Mucosa of stomach (tissue), 1 donor: ENCODE measurements around the gene ZNF697.

Source experiments
- H3K27me3 ChIP-seq: one replicate; pipeline ENCODE4 v1.7.0; 2013; ENCODE audit warnings: mild to moderate bottlenecking, low read length; ENCODE audit not compliant: control insufficient read depth, insufficient read depth
- H3K36me3 ChIP-seq: one replicate; pipeline ENCODE4 v1.7.0; 2013; ENCODE audit warnings: low read length; ENCODE audit not compliant: control insufficient read depth, insufficient read depth
- H3K4me1 ChIP-seq: one replicate; pipeline ENCODE4 v1.7.0; 2013; ENCODE audit warnings: mild to moderate bottlenecking, low read length; ENCODE audit not compliant: control insufficient read depth, insufficient read depth
- H3K4me3 ChIP-seq: one replicate; pipeline ENCODE4 v1.7.0; 2013; ENCODE audit warnings: low read length
- H3K9ac ChIP-seq: one replicate; pipeline ENCODE4 v1.7.0; 2013; ENCODE audit warnings: mild to moderate bottlenecking, low read length, moderate library complexity
- H3K9me3 ChIP-seq: one replicate; pipeline ENCODE4 v1.7.0; 2013; ENCODE audit warnings: mild to moderate bottlenecking, low read length, moderate library complexity; ENCODE audit not compliant: control insufficient read depth
- donor health status: Pancreatic carcinoma.

The ZNF697 gene

DNA sequence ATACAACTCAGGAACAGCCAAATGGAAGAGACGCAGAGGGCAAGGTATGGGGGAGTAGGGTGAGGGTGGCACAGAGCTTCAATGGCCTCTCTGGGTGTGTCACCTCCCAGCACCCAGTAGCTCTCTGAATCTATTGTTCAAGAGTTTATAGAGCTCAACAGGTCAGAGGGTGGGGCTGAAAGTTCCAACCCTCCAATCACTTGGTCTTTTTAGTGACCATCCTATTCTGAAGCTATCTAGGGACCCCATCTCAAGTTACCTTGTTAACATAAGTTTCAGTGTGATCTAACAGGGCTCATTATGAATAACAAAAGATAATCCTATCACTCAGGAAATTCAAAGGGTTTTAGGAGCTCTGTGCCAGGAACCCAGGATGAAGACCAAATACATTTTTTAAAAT is 31.2 kb upstream of the ZNF697 start:
- Histone ChIP-seq H3K9ac (no peak overlapping the region), H3K36me3 (no peaks in the 10 kb centered on the region), H3K4me3 (no peak overlapping the region), H3K9me3 (no peaks in the 10 kb centered on the region), H3K4me1 (peaks cover 9% of the 10 kb centered on the region), H3K27me3 (no peaks in the 10 kb centered on the region)

DNA sequence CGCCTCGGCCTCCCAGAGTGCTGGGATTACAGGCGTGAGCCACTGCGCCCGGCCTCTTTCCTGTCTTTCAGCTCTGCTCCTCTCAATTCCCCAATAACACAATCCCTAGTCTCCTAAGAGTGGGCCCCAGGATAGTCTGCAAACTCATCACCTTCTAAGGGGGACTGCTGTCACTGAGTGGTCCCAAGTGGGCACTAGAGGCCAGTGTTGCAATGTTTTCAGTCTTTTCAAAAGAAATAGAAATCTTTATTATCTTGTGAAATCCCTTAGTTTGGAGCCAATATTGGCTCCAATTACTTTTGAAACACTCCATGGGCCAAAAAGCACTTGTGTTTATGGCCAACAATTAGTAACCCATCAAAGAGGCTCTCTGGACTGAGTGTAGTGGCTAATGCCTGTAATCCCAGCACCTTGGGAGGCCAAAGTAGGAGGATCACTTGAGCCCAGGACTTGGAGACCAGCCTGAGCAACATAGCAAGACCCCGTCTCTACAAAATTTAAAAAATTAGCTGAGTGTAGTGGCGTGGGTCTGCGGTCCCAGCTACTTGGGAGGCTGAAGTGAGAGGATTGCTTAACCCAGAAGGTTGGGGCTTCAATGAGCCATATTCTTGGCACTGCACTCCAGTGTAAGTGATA is 28.6 kb upstream of the ZNF697 start:
- H3K4me1 ChIP-seq, result peaks cover 9% of the 10 kb centered on the region

DNA sequence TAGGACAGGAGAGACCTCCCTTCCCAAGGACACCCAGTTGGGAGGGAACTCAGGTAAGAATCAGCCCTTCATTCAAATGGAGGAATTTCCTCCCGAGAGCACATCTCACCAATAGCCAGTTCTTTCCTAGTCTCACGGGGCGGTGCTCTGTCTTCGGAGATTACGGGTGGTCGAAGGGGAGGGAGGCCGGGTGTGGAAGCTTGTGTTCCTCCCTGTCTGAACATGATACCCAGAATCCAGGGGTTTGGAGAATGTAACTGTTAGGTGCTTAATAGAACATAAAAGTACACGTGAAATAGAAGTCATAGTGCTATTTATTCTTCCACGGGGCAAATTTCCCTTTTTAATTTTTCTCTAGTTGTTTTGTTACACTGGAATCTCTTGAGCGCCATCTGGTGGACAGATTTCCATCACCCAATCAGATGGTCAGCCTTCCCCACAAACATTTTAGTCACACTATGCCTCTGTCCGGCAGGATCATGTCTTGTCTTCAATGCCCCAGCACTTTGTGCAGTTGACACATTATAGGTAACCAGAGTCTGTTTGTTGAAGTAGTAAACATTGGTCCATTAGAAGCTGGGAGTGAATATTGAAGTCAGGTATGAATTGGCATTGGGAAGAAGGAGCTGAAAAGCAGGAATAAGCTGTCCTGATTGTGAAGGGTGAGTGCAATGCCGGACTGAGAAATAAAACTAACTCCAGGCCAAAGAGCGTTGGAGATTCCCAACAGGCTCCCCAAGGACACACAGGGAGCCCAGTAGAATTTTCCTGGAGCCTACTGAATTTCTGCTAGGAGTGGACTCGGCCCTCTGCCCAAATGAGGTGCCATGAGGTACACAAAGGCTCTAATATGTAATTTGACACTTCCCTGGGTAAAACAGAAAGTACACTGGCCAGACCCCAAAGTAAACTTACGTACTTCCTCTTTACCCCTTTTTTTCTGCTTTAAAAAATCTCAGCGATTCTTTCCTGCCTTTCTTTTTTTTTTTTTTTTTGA is 27.6 kb upstream of the ZNF697 start:
- no peaks in the 10 kb centered on the region for H3K27me3 ChIP-seq
- H3K4me1 ChIP-seq, result peaks cover 9% of the 10 kb centered on the region
- peak overlapping the region; percentile 33 for H3K4me3 ChIP-seq
- H3K36me3 ChIP-seq, result no peaks in the 10 kb centered on the region
- H3K9me3 ChIP-seq, result no peaks in the 10 kb centered on the region
- peak overlapping the region; percentile 48 for H3K9ac ChIP-seq

More for the DNA sequence above, 28.6 kb upstream of the ZNF697 start:
- H3K9me3 ChIP-seq, result no peaks in the 10 kb centered on the region
- H3K4me3 ChIP-seq, result no peak overlapping the region
- H3K9ac ChIP-seq, result no peak overlapping the region
- H3K36me3 ChIP-seq, result no peaks in the 10 kb centered on the region
- no peaks in the 10 kb centered on the region for H3K27me3 ChIP-seq

DNA sequence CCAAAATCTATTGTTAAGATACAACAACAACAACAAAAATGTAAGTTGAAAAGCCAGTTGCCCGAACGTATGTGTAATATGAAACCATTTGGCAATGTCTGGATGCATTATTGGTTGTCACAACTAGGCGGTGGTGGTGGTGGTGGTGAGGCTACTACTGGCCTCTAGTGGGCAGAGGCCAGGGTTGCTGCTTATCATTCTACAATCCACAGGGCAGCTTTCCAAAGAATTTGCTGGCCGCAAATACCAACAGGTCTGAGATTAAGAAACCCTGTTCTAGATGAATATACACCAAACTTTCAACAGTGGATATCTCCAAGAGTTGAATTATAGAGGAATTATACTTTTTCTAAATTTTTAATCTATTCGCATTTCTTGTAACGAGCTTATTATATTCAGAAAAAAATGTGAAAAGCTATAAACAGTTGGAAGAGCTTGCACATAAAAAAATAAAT is 26.8 kb upstream of the ZNF697 start:
- Histone ChIP-seq H3K9ac (no peak overlapping the region), H3K4me3 (peak overlapping the region; percentile 33), H3K4me1 (peaks cover 9% of the 10 kb centered on the region), H3K27me3 (no peaks in the 10 kb centered on the region), H3K9me3 (no peaks in the 10 kb centered on the region), H3K36me3 (no peaks in the 10 kb centered on the region)

DNA sequence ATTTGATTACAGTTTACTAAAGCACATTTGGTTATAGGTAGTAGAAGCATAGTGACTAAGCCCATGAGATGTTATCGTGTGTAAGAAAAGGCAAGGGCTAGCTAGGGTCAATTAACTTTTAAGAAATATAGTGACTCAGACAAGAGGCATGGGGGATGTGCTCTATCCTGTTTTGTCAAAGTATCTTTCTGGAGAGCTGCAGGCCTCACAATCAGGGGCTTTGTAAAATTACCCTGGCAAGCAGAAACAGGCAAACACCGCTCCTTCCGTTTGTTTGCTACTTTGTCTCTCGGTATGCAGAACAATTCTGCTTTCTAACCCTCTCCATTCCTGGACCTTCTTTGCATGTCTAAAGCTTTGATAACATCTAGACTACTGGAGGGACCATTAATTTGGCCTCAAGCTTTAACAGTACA is 26.1 kb upstream of the ZNF697 start:
- Histone ChIP-seq H3K9me3 (no peaks in the 10 kb centered on the region), H3K4me1 (peaks cover 9% of the 10 kb centered on the region), H3K36me3 (no peaks in the 10 kb centered on the region), H3K9ac (no peak overlapping the region), H3K4me3 (no peak overlapping the region), H3K27me3 (no peaks in the 10 kb centered on the region)

DNA sequence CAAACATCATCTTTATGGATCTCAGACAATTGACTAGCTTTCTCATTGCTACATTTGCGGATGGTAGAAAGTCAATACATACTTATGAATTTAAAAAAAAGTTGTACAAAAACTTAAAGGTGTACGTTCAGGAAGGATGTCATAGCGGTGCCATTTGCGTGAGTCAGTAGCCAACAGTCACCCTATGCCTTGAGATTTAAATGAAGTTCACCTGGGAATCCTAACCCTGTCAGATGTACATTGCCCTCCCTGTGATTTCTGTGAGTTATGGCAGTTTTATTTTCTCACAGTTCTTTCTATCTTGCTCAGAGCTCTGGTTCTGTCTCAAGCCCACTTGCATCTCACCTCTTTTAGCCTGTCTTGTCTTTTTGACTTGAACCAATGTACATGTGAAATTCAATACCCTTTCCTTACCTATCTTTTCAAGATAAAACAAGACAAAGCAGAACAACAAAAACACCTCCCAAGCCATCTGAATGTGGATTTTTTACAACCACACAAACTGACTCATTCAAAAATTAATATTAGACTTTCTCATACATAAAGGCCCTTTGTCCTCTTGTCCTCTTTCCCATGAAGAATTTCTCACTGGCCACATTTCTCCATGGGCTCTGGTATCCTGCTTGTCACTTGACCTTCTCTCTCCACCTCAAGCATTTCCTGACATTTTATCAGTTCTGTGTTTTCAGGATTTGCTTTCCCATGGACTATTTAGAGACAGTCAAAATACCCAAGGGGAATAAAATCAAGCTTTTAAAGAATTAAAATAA is 25.3 kb upstream of the ZNF697 start:
- Histone ChIP-seq H3K36me3 (no peaks in the 10 kb centered on the region), H3K4me3 (no peak overlapping the region), H3K9me3 (no peaks in the 10 kb centered on the region), H3K4me1 (peaks cover 9% of the 10 kb centered on the region), H3K27me3 (no peaks in the 10 kb centered on the region), H3K9ac (no peak overlapping the region)

DNA sequence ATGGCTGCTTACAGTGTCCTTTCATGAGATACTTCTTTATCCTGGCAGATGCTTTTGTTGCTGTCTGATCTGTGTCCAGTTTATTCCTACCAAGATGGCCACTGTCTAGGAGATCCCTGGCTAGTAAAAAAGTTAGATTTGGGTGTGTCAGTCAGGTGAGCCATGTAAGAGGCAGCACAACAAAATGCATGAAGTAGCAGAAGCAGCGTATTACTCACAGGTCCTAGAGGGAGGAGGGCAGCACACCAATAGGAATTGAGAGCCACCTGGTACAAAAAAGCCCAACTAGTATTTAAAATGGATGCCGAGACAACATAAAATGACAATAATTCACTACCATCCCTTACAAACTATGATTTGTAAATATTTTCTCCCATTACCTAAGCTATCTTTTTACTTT is 22.8 kb upstream of the ZNF697 start:
- H3K9ac ChIP-seq, result no peak overlapping the region
- no peak overlapping the region for H3K4me3 ChIP-seq
- H3K27me3 ChIP-seq, result no peaks in the 10 kb centered on the region
- no peaks in the 10 kb centered on the region for H3K9me3 ChIP-seq
- H3K36me3 ChIP-seq, result no peaks in the 10 kb centered on the region
- H3K4me1 ChIP-seq, result peaks cover 7% of the 10 kb centered on the region

DNA sequence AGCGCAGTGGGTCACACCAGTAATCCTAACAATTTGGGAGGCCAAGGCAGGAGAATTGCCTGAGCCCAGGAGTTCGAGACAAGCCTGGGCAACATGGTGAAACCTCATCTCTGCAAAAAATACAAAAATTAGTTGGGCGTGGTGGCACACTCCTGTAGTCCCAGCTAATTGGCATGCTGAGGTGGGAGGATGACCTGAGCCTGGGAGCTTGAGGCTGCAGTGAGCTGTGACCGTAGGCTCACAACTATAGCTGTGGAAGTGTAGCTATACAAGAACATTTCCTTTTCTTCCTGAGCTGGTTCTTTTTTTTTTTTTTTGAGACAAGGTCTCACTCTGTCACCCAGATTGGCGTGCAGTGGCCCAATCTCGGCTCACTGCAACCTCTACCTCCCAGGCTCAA is 19.1 kb upstream of the ZNF697 start:
- no peaks in the 10 kb centered on the region for H3K9me3 ChIP-seq
- H3K9ac ChIP-seq, result no peak overlapping the region
- H3K36me3 ChIP-seq, result no peaks in the 10 kb centered on the region
- no peaks in the 10 kb centered on the region for H3K27me3 ChIP-seq
- no peak overlapping the region for H3K4me3 ChIP-seq
- no peaks in the 10 kb centered on the region for H3K4me1 ChIP-seq

DNA sequence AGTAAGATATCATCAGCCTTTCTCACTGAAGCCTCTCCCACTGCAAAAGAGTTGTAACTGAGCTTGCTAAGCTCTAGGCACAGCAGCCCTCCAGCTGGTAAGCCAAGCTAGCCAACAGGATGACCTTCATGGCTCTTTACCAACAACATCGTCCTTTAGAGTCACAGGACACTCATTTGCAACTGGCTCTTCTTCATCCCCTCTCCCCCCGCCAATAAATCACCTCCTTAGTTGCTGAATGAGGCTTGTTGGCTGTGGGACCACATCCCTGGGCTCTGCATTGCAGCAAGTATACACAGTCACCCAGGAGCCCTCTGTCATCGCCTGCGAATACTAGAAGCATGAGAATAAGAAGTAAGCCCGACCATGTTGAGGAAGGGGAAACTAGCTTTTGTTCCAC is 16.0 kb upstream of the ZNF697 start:
- no peaks in the 10 kb centered on the region for H3K36me3 ChIP-seq
- no peak overlapping the region for H3K4me3 ChIP-seq
- no peaks in the 10 kb centered on the region for H3K27me3 ChIP-seq
- H3K4me1 ChIP-seq, result peaks cover 15% of the 10 kb centered on the region
- H3K9me3 ChIP-seq, result no peaks in the 10 kb centered on the region
- no peak overlapping the region for H3K9ac ChIP-seq

DNA sequence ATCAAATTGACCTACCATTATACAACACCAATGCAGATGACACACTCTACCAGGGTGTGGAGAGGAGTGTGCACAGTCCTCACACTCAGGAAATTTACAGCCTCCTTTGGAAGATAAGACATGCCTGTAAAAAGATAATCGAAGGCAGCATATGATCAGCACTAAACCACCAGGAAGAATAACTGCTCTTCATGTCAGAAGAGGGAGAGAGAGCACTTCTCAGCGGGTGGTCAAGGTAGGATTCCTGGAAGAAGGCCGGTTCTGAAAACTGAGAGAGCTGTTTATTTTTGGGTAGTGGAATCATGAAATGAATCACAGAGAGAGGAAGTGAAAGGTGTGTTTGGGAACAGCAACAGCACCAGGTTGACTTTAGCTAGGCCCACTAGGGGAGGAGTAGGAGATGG is 14.0 kb upstream of the ZNF697 start:
- Histone ChIP-seq H3K4me1 (peaks cover 15% of the 10 kb centered on the region), H3K36me3 (no peaks in the 10 kb centered on the region), H3K27me3 (no peaks in the 10 kb centered on the region), H3K9ac (no peak overlapping the region), H3K9me3 (no peaks in the 10 kb centered on the region), H3K4me3 (no peak overlapping the region)

DNA sequence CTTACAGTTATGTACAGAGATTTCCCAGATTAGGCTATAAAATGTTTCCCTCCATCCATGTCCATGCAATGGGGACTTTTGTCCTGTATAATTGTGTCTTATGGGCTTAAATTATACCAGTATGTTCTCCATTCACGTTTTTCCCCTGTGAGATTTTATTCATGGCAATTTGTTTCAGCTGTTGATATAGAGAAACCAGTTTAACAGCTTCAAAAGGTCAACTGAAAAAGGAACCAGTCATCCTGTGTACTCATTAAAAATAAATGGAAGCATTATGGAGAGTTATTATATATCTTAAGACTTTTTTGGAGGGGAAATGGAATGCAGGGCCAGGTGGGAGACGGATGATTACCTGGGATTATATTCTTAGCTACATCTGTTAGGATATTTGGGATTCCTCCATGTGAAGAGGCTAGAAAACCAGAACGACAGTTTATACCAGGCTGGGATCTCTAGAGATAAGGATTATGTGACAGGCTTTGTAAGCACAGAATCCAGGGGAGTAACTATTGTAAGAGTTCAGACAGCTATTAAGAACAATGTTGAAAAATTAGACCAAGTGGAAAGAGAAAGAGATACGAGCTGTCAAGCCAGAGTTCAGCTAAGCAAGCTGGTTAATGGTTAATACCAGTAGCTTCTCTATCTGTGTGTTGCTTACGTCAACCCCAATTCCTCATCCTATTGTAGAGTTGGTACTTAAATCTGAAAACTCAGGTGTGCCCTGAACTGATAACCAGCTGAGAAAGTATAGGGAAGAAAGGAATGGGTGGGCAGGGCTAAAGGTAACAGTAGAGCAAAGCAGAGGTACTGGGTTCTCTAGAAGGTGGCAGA is 12.4 kb upstream of the ZNF697 start:
- H3K9me3 ChIP-seq, result no peaks in the 10 kb centered on the region
- H3K4me3 ChIP-seq, result no peak overlapping the region
- no peak overlapping the region for H3K9ac ChIP-seq

More for the DNA sequence above, 12.4 kb upstream of the ZNF697 start:
- H3K27me3 ChIP-seq, result no peaks in the 10 kb centered on the region
- peaks cover 15% of the 10 kb centered on the region for H3K4me1 ChIP-seq
- H3K36me3 ChIP-seq, result no peaks in the 10 kb centered on the region
